Endothelial cell of umbilical vein (primary cell): Measurements from ENCODE around the gene EMC8. TPM values are rescaled to one million over a fixed set of nuclear protein-coding genes. Genes with fewer than 3 reads are reported as not detected.

Experiments used
- BruUV-seq: library from RNA; stranded (reverse); fragments of 400-500 nt; replicated peaks from 2 replicates; lab custom pipeline; 2021; lab: Mats Ljungman, UMichigan
- CTCF ChIA-PET: fragments of 300-600, 350-600 bp; sonication (Branson Sonifier 250); formaldehyde crosslinking; loops from one replicate; lab custom pipeline; 2021; ENCODE audit warnings: antibody characterized with exemption, inconsistent platforms; lab: Charles Lee
- POLR2A ChIA-PET: fragments of 300-600, 350-600 bp; sonication (Branson Sonifier 250); formaldehyde crosslinking; loops from one replicate; lab custom pipeline; 2021; ENCODE audit warnings: antibody characterized with exemption, inconsistent platforms; lab: Charles Lee
- DNase-seq: peaks from one replicate; pipeline ENCODE4 v3.0.0-alpha.2; 2011; ENCODE audit warnings: low read depth, low spot score
- FAIRE-seq: peaks from 2 replicates; lab custom pipeline; 2011; peaks lifted over from hg19 to GRCh38; lab: Jason Lieb, UNC
- H2AFZ ChIP-seq: 2 replicates; pipeline ENCODE4 v1.6.0; 2012; ENCODE audit warnings: low read depth, low read length, control low read depth, inconsistent platforms
- H3K27ac ChIP-seq: 2 replicates; pipeline ENCODE4 v1.5.1; 2011; ENCODE audit warnings: low read depth, mild to moderate bottlenecking, control low read depth, low read length, moderate library complexity; ENCODE audit not compliant: insufficient read depth
- H3K27me3 ChIP-seq, 2 experiments: 2 replicates each; pipeline versions ENCODE4 v1.6.0 to v1.6.1; 2011; ENCODE audit warnings: low read length in 2 of 2, mixed read lengths in 1 of 2; ENCODE audit not compliant: control insufficient read depth in 2 of 2, insufficient read depth in 2 of 2
- H3K36me3 ChIP-seq, 2 experiments: 2 replicates in 1 of 2; 3 replicates in 1 of 2; pipeline ENCODE4 v1.5.1; 2011; ENCODE audit warnings: low read length in 2 of 2, mild to moderate bottlenecking in 1 of 2, moderate library complexity in 1 of 2; ENCODE audit not compliant: control insufficient read depth in 2 of 2, insufficient read depth in 2 of 2; ENCODE audit errors: extremely low read depth in 1 of 2
- H3K4me1 ChIP-seq: 3 replicates; pipeline ENCODE4 v1.5.1; 2011; ENCODE audit warnings: mild to moderate bottlenecking, low read length; ENCODE audit not compliant: control insufficient read depth, insufficient read depth; ENCODE audit errors: extremely low read depth
- H3K4me2 ChIP-seq: 2 replicates; pipeline ENCODE4 v1.6.1; 2011; ENCODE audit warnings: low read length, control low read depth, mixed read lengths; ENCODE audit not compliant: insufficient read depth
- H3K4me3 ChIP-seq, 3 experiments: fragments of 200-600 bp in 1 of 3; sonication (generic), shearing (Covaris generic) in 1 of 3; replicated peaks in 1 of 3; 2 replicates each; pipeline ENCODE4 v1.5.1; 2011 to 2016; ENCODE audit warnings: control low read depth in 3 of 3, low read length in 3 of 3, mild to moderate bottlenecking in 2 of 3, inconsistent platforms in 1 of 3, low read depth in 1 of 3, moderate library complexity in 1 of 3; ENCODE audit not compliant: insufficient read depth in 1 of 3
- H3K79me2 ChIP-seq: 2 replicates; pipeline ENCODE4 v1.6.0; 2012; ENCODE audit warnings: low read length, inconsistent platforms; ENCODE audit not compliant: control insufficient read depth, insufficient read depth
- H3K9ac ChIP-seq: replicated peaks from 2 replicates; pipeline ENCODE3; 2011; ENCODE audit warnings: low read length, control low read depth; ENCODE audit not compliant: insufficient read depth; ENCODE audit errors: extremely low read depth
- H3K9me1 ChIP-seq: replicated peaks from 3 replicates; pipeline ENCODE4 v1.6.0; 2011; ENCODE audit warnings: mild to moderate bottlenecking, low read length; ENCODE audit not compliant: control insufficient read depth, insufficient read depth; ENCODE audit errors: extremely low read depth
- H3K9me3 ChIP-seq: replicated peaks from 2 replicates; pipeline ENCODE4 v1.5.1; 2012; ENCODE audit warnings: low read length, inconsistent platforms; ENCODE audit not compliant: control insufficient read depth, insufficient read depth
- H4K20me1 ChIP-seq: replicated peaks from 2 replicates; pipeline ENCODE3; 2011; ENCODE audit warnings: mild to moderate bottlenecking, low read length; ENCODE audit not compliant: control insufficient read depth, insufficient read depth; ENCODE audit errors: extremely low read depth
- CTCF ChIP-seq, 2 donors: IDR thresholded peaks; 1 replicate in 1 of 2; 2 replicates in 1 of 2; pipeline ENCODE4 v1.5.1; 2011; ENCODE audit warnings: low read length in 2 of 2, mild to moderate bottlenecking in 2 of 2, moderate library complexity in 2 of 2, control low read depth in 1 of 2, inconsistent platforms in 1 of 2, low read depth in 1 of 2; ENCODE audit not compliant: insufficient read depth in 1 of 2; ENCODE audit errors: extremely low read depth in 1 of 2
- EZH2 ChIP-seq: IDR thresholded peaks from 2 replicates; pipeline ENCODE4 v1.6.1; 2012; ENCODE audit warnings: borderline replicate concordance, low read depth, mild to moderate bottlenecking, moderate library complexity, low read length, inconsistent platforms; ENCODE audit not compliant: severe bottlenecking
- FOS ChIP-seq: IDR thresholded peaks from 2 replicates; pipeline ENCODE4 v1.6.1; 2011; ENCODE audit warnings: mild to moderate bottlenecking, low read length, moderate library complexity, borderline replicate concordance; ENCODE audit not compliant: insufficient read depth
- GATA2 ChIP-seq: IDR thresholded peaks from 2 replicates; pipeline ENCODE4 v1.7.0; 2011; ENCODE audit warnings: low read depth, mild to moderate bottlenecking, moderate library complexity, mixed read lengths, low read length; ENCODE audit not compliant: insufficient read length, insufficient read depth
- JUN ChIP-seq: IDR thresholded peaks from 2 replicates; pipeline ENCODE4 v1.6.1; 2011; ENCODE audit warnings: borderline replicate concordance, low read depth; ENCODE audit not compliant: insufficient read length, insufficient read depth
- MAX ChIP-seq: IDR thresholded peaks from 2 replicates; pipeline ENCODE4 v1.6.1; 2011; ENCODE audit not compliant: insufficient read depth, insufficient read length
- MYC ChIP-seq: IDR thresholded peaks from one replicate; pipeline ENCODE4 v1.6.1; 2011; ENCODE audit warnings: mild to moderate bottlenecking, low read depth, low read length
- POLR2A ChIP-seq: IDR thresholded peaks from 2 replicates; pipeline ENCODE4 v1.6.1; 2012; ENCODE audit warnings: low read depth, mild to moderate bottlenecking, control low read depth, low read length
- POLR2AphosphoS5 ChIP-seq: IDR thresholded peaks from 2 replicates; pipeline ENCODE4 v1.6.1; 2012; ENCODE audit warnings: low read depth, mild to moderate bottlenecking, control low read depth, low read length, moderate library complexity; ENCODE audit not compliant: insufficient read depth
- dilution Hi-C: fragments of 300-500 bp; cut with MboI; formaldehyde crosslinking; loops from one replicate; pipeline ENCODE4 v1.15.0; 2019; ENCODE audit warnings: low sequenced_read_pairs; ENCODE audit not compliant: extremely low pct_ligation_motif_present
- intact Hi-C: fragments of 100-400 bp; cut with micrococcal nuclease; formaldehyde crosslinking; loops from one replicate; pipeline ENCODE4 v1.10.0; 2022
- polyA plus RNA-seq, 4 experiments: library from polyadenylated mRNA; depleted of rRNA in 3 of 4; stranded (reverse) in 3 of 4; unstranded in 1 of 4; fragments of >200 nt; gene quantifications; 2 replicates each; pipeline versions ENCODE4 v1.2.1 to v1.2.3, GENCODE V29; 2011 to 2012; ENCODE audit warnings: missing spikeins in 1 of 4
- total RNA-seq: library from RNA; stranded (reverse); gene quantifications from 2 replicates; pipeline ENCODE4 v1.2.3, GENCODE V29; 2021

The EMC8 gene
- total and polyA plus RNA-seq, 2 donors (not counting 3 experiments of a cell fraction or from before 2014, with no cell fraction given) = 51.2 to 59.6 TPM

- DNase-seq (no peak), FAIRE-seq (no peak)
- ChIA-PET CTCF (interaction anchor here (1.1 to 2.9 kb wide), 2 partner anchors 12 to 65 kb away, joined by 3 to 13 read pairs; partner anchors contain the start of gene IRF8), POLR2A (no interaction called here)
- intact Hi-C loops (no loop called here), dilution Hi-C loops (no loop called here)
- Histone ChIP-seq H3K4me1 (no peaks in the 10 kb centered on the region), H3K9me3 (no peaks in the 10 kb centered on the region), H3K79me2 (no peaks in the 10 kb centered on the region), H3K36me3 (no peaks in the 10 kb centered on the region), H3K4me2 (no peak overlapping the region), H3K4me3 (no peak overlapping the region), H3K27me3 (no peaks in the 10 kb centered on the region), H4K20me1 (no peaks in the 10 kb centered on the region), H3K27ac (no peak overlapping the region), H3K9ac (no peak overlapping the region), H2AFZ (no peak overlapping the region), H3K9me1 (no peaks in the 10 kb centered on the region)
- no peak for TF ChIP-seq POLR2AphosphoS5
- TF ChIP-seq EZH2 = no peak
- no peak for TF ChIP-seq JUN
- no peak for TF ChIP-seq MYC
- TF ChIP-seq POLR2A = no peak
- TF ChIP-seq MAX = no peak
- no peak for TF ChIP-seq FOS
- no peak for TF ChIP-seq GATA2
- TF ChIP-seq CTCF (IDR thresholded peaks at IDR 0.05; ENCODE audit: extremely low read depth in 1 of 2, insufficient read depth in 1 of 2, low read depth in 1 of 2, low read length in 2 of 2) = no peak
- no TSS peak for BruUV-seq
These were observed 34.0 kb upstream of the EMC8 start for GRCh38 chr16:85833219-85833920.
